ENCODE measurements around the gene NXN.

DNA sequence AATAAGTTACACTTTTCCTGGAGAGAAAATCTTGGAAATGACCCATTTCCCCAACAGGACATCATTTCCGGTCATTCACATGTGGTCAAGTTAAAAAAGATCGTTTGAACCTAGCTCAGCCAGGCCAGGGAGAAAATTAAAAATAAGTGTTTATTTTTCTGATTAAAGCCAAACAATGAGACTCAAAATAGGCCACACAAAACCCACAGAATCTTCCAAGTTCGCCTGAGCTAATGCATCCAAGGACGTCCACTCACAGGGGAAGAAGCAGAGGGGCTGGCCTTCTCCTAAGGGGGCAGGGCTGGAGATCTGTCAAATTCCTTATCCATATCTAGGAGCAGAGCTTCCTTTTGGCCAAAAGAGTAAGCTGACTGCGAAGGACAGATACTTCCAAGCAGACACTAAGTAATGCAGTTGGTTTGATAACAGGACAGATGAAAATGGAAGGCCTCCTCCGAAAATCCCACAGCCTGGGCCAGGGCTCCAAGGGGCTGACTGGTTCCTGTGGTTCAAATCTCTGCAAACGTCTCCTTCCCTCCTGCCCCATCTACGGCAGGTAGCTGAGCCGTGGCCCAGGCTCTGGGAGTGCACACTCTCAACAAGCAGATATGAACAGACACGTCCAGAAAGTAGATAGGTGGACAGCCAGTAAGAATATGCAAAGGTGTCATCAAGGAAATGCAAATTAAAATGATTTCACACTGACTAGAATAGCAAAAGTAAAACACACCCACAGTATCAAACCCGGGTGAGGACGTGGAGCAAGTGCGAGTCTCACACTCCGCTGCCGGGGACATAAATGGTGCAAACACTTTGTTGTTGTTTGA, 98.9 kb downstream of the NXN start:
- TF ChIP-seq, protein P1, sequence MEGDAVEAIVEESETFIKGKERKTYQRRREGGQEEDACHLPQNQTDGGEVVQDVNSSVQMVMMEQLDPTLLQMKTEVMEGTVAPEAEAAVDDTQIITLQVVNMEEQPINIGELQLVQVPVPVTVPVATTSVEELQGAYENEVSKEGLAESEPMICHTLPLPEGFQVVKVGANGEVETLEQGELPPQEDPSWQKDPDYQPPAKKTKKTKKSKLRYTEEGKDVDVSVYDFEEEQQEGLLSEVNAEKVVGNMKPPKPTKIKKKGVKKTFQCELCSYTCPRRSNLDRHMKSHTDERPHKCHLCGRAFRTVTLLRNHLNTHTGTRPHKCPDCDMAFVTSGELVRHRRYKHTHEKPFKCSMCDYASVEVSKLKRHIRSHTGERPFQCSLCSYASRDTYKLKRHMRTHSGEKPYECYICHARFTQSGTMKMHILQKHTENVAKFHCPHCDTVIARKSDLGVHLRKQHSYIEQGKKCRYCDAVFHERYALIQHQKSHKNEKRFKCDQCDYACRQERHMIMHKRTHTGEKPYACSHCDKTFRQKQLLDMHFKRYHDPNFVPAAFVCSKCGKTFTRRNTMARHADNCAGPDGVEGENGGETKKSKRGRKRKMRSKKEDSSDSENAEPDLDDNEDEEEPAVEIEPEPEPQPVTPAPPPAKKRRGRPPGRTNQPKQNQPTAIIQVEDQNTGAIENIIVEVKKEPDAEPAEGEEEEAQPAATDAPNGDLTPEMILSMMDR (IDR thresholded peaks at IDR 0.05), result no peak
- no peak for TF ChIP-seq POLR2A (IDR thresholded peaks at IDR 0.05)
